B cell (primary cell): ENCODE measurements around the gene IFIT5. TPM values are rescaled to one million over a fixed set of nuclear protein-coding genes. Genes with fewer than 3 reads are reported as not detected.

Experiments used
- ATAC-seq: fragments of 200-7000 bp; cut with Tn5 transposase; one replicate; pipeline ENCODE4 v1.10.0; 2021; ENCODE audit warnings: low read depth, mild to moderate bottlenecking, moderate number of reproducible peaks, moderate library complexity
- CTCF ChIA-PET: fragments of 350-600 bp; sonication (Branson Sonifier 250); formaldehyde crosslinking; loops from one replicate; lab custom pipeline; 2021; ENCODE audit warnings: antibody characterized with exemption, inconsistent platforms; lab: Charles Lee
- POLR2A ChIA-PET: fragments of 350-600 bp; sonication (Branson Sonifier 250); formaldehyde crosslinking; loops from one replicate; lab custom pipeline; 2021; ENCODE audit warnings: antibody characterized with exemption; lab: Charles Lee
- DNase-seq: peaks from one replicate; pipeline ENCODE4 v3.0.0; 2013
- H2AFZ ChIP-seq: 2 replicates; pipeline ENCODE4 v1.6.1; 2012; ENCODE audit warnings: mild to moderate bottlenecking, low read depth, low read length; ENCODE audit not compliant: insufficient read depth, poor library complexity, severe bottlenecking
- H3K27ac ChIP-seq, 2 donors: 1 replicate in 1 of 2; 2 replicates in 1 of 2; pipeline ENCODE4 v1.5.1; 2012 to 2013; ENCODE audit warnings: low read length in 2 of 2, mild to moderate bottlenecking in 2 of 2, moderate library complexity in 1 of 2
- H3K27me3 ChIP-seq, 4 experiments: fragments of 200-600 bp in 1 of 4; sonication (generic) in 1 of 4; replicated peaks in 1 of 4; 1 replicate in 2 of 4; 2 replicates in 2 of 4; pipeline versions ENCODE4 v1.6.1 to v1.7.0; 2013 to 2016; ENCODE audit warnings: low read length in 3 of 4, mild to moderate bottlenecking in 2 of 4, mixed read lengths in 1 of 4, moderate library complexity in 1 of 4; ENCODE audit not compliant: insufficient read depth in 4 of 4, control insufficient read depth in 3 of 4; ENCODE audit errors: control extremely low read depth in 1 of 4
- H3K36me3 ChIP-seq, 2 experiments: replicated peaks in 1 of 2; 1 replicate in 1 of 2; 2 replicates in 1 of 2; pipeline versions ENCODE4 v1.6.1 to v1.7.1; 2013; ENCODE audit warnings: low read length in 1 of 2; ENCODE audit not compliant: insufficient read depth in 2 of 2, control insufficient read depth in 1 of 2; ENCODE audit errors: control extremely low read depth in 1 of 2, extremely low read depth in 1 of 2
- H3K4me1 ChIP-seq, 2 donors: fragments of 200-600 bp in 1 of 2; sonication (generic) in 1 of 2; 1 replicate in 1 of 2; 2 replicates in 1 of 2; pipeline versions ENCODE4 v1.5.1 to v1.6.1; 2013 to 2017; ENCODE audit warnings: low read length in 2 of 2; ENCODE audit not compliant: control insufficient read depth in 2 of 2, insufficient read depth in 2 of 2
- H3K4me2 ChIP-seq: replicated peaks from 2 replicates; pipeline ENCODE3; 2012; ENCODE audit warnings: mild to moderate bottlenecking, low read depth, low read length; ENCODE audit not compliant: poor library complexity, severe bottlenecking
- H3K4me3 ChIP-seq, 5 experiments: fragments of 200-600 bp in 1 of 5; sonication (generic) in 1 of 5; 1 replicate in 3 of 5; 2 replicates in 2 of 5; pipeline versions ENCODE4 v1.5.1 to v1.7.0; 2011 to 2016; ENCODE audit warnings: low read length in 4 of 5, mild to moderate bottlenecking in 4 of 5, low read depth in 2 of 5, control low read depth in 1 of 5, moderate library complexity in 1 of 5; ENCODE audit not compliant: insufficient read depth in 1 of 5; ENCODE audit errors: control extremely low read depth in 1 of 5, extremely low read depth in 1 of 5
- H3K79me2 ChIP-seq: fragments of 200-600 bp; sonication (generic); one replicate; pipeline ENCODE4 v1.6.0; 2016; ENCODE audit warnings: low read length; ENCODE audit not compliant: control insufficient read depth, insufficient read depth
- H3K9ac ChIP-seq: fragments of 200-600 bp; sonication (generic); 2 replicates; pipeline ENCODE4 v1.6.1; 2017; ENCODE audit warnings: mild to moderate bottlenecking, low read length, moderate library complexity
- H3K9me3 ChIP-seq, 3 donors: one replicate each; pipeline versions ENCODE4 v1.6.1 to v1.7.1; 2013; ENCODE audit warnings: low read length in 2 of 3; ENCODE audit not compliant: control insufficient read depth in 2 of 3, insufficient read depth in 1 of 3; ENCODE audit errors: control extremely low read depth in 1 of 3
- H4K20me1 ChIP-seq: 2 replicates; pipeline ENCODE4 v1.6.0; 2012; ENCODE audit warnings: mild to moderate bottlenecking, low read length; ENCODE audit not compliant: insufficient read depth, control insufficient read depth, poor library complexity, severe bottlenecking
- H3K27ac Mint-ChIP-seq: one replicate; pipeline ENCODE4 v1.8.0; 2021; ENCODE audit warnings: mixed read lengths
- H3K27me3 Mint-ChIP-seq: one replicate; pipeline ENCODE4 v1.8.0; 2021; ENCODE audit warnings: mixed read lengths
- H3K4me1 Mint-ChIP-seq: one replicate; pipeline ENCODE4 v1.8.0; 2021; ENCODE audit warnings: mixed read lengths
- H3K4me3 Mint-ChIP-seq: one replicate; pipeline ENCODE4 v1.8.0; 2021; ENCODE audit warnings: mixed read lengths
- H3K9me3 Mint-ChIP-seq: one replicate; pipeline ENCODE4 v1.8.0; 2022; ENCODE audit warnings: mixed read lengths; ENCODE audit not compliant: insufficient read depth
- EZH2 ChIP-seq: IDR thresholded peaks from 2 replicates; pipeline ENCODE4 v1.6.1; 2012; ENCODE audit warnings: borderline replicate concordance, low read depth, mild to moderate bottlenecking, moderate library complexity, low read length; ENCODE audit not compliant: insufficient read depth, poor library complexity, severe bottlenecking
- WGBS: methylation state at CpG from one replicate; pipeline ENCODE4 v1.1.5; 2013; ENCODE audit warnings: missing lambda C conversion rate; ENCODE audit not compliant: insufficient coverage; 5-methylcytosine and 5-hydroxymethylcytosine counted together
- intact Hi-C: fragments of 100-400 bp; cut with micrococcal nuclease; formaldehyde crosslinking; loops from one replicate; pipeline ENCODE4 v1.10.0; 2022
- polyA minus RNA-seq: library from RNA; depleted of rRNA, polyadenylated mRNA; stranded (reverse); fragments of >200 nt; gene quantifications from 2 replicates; pipeline ENCODE4 v1.2.3, GENCODE V29; 2012
- polyA plus RNA-seq: library from polyadenylated mRNA; depleted of rRNA; stranded (reverse); fragments of >200 nt; gene quantifications from 2 replicates; pipeline ENCODE4 v1.2.3, GENCODE V29; 2012
- total RNA-seq, 2 donors: library from RNA; stranded (reverse); fragments of 120-200 nt in 1 of 2; gene quantifications; 1 replicate in 1 of 2; 2 replicates in 1 of 2; pipeline versions ENCODE4 v1.2.3 to v1.2.4, GENCODE V29; 2013 to 2022
- TF ChIP-seq, protein P1 (sequence below): fragments of 200-600 bp; IDR thresholded peaks from one replicate; pipeline ENCODE4 v1.8.0; 2022; ENCODE audit warnings: antibody characterized with exemption, mild to moderate bottlenecking

Gene IFIT5, protein sequence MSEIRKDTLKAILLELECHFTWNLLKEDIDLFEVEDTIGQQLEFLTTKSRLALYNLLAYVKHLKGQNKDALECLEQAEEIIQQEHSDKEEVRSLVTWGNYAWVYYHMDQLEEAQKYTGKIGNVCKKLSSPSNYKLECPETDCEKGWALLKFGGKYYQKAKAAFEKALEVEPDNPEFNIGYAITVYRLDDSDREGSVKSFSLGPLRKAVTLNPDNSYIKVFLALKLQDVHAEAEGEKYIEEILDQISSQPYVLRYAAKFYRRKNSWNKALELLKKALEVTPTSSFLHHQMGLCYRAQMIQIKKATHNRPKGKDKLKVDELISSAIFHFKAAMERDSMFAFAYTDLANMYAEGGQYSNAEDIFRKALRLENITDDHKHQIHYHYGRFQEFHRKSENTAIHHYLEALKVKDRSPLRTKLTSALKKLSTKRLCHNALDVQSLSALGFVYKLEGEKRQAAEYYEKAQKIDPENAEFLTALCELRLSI
- total RNA-seq (23.2 and 25.0 TPM in 2 replicates), polyA plus RNA-seq (4.3 and 7.0 TPM in 2 replicates), polyA minus RNA-seq (8.6 and 12.0 TPM in 2 replicates)
- total RNA-seq (2013), result 40.1 TPM

DNA sequence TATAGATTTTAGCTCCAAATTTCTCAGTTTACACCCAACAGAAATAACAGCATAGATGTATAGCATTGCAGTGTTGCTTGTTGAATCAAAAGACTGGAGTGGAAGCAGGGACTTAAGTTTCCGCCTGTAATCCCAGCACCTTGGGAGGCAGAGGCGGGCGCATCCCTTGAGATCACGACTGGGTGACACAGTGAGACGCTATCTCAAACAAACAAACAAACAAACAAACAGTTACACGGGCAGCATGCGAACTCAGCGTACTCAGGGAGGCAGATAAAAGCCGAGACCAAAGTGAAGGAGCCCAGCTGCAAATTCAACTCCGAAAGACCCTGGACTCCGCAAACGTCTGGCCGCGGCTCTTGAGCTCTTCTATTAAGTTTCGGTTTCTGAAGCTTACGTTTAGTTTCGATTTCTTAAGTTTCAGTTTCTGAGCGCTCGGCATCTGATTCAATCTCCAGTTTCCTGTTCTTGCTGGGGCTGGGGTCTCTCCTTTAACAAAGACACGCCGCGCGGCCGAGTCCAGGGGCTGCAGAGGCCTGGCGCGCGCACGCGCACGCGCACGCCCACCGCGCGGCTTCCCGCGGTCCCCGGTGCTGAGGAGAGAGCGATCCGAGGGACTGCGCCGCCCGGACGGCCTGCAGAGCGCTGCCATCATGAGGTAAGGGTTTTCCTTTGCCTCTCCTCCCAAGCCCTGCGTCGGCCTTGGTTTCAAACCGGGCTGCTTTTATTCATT, at the start of gene IFIT5:
TSS of gene IFIT5 (plus strand) at position 423 of the 733 bp plus-strand sequence. CDS start at position 654, 231 bp downstream.
- peak; percentile 71 for ATAC-seq
- ChIA-PET POLR2A (interaction anchor here (0.9 to 2.0 kb wide), 6 partner anchors 16 to 163 kb away, joined by 3 to 11 read pairs (median 4); partner anchors contain the start of genes IFIT2 and LIPA), CTCF (interaction anchor here (0.6 to 2.2 kb wide), 6 partner anchors 18 to 146 kb away, joined by 3 to 10 read pairs (median 6); partner anchors contain the start of genes IFIT1 and IFIT2)
- H3K4me3 ChIP-seq, result peak within 1 kb of the TSS; percentile 71 to 98 (median 90)
- Mint-ChIP-seq H3K27me3 (no peaks in the 10 kb centered on the region), H3K27ac (peak within 1 kb of the TSS; percentile 95), H3K4me1 (peaks cover 44% of the 10 kb centered on the region), H3K9me3 (no peaks in the 10 kb centered on the region), H3K4me3 (peak within 1 kb of the TSS; percentile 92)
- H3K9ac ChIP-seq, result peak within 1 kb of the TSS; percentile 91
- TF ChIP-seq, protein P1, sequence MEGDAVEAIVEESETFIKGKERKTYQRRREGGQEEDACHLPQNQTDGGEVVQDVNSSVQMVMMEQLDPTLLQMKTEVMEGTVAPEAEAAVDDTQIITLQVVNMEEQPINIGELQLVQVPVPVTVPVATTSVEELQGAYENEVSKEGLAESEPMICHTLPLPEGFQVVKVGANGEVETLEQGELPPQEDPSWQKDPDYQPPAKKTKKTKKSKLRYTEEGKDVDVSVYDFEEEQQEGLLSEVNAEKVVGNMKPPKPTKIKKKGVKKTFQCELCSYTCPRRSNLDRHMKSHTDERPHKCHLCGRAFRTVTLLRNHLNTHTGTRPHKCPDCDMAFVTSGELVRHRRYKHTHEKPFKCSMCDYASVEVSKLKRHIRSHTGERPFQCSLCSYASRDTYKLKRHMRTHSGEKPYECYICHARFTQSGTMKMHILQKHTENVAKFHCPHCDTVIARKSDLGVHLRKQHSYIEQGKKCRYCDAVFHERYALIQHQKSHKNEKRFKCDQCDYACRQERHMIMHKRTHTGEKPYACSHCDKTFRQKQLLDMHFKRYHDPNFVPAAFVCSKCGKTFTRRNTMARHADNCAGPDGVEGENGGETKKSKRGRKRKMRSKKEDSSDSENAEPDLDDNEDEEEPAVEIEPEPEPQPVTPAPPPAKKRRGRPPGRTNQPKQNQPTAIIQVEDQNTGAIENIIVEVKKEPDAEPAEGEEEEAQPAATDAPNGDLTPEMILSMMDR, result no peak
- no peak for TF ChIP-seq EZH2
- under 1% methylated on average over 48 of the region's 48 CpGs for WGBS
- peak within 1 kb of the TSS; percentile 92 for H2AFZ ChIP-seq
- peaks cover 29 to 38% of the 10 kb centered on the region in 2 donors for H3K4me1 ChIP-seq
- peak within 1 kb of the TSS; percentile 78 for H3K4me2 ChIP-seq
- peaks cover 24% of the 10 kb centered on the region for H4K20me1 ChIP-seq
- peak; percentile 88 for DNase-seq
- intact Hi-C loops, result loop anchor here (1.0 to 10.0 kb wide), 9 partner anchors 22 to 2000 kb away; partner anchors contain the start of genes ATAD1, HECTD2, IFIT1 and LIPA
- peak within 1 kb of the TSS; percentile 91 to 93 for H3K27ac ChIP-seq
- no peaks in the 10 kb centered on the region for H3K27me3 ChIP-seq
- H3K36me3 ChIP-seq, result peaks cover 0 to 18% of the 10 kb centered on the region in 2 experiments
- H3K9me3 ChIP-seq, result peaks cover 0 to 9% (median 0%) of the 10 kb centered on the region in 3 donors
- peaks cover 62% of the 10 kb centered on the region for H3K79me2 ChIP-seq
